Uterus (tissue), 4 donors: ENCODE measurements around the gene TBCE. TPM values are rescaled to one million over a fixed set of nuclear protein-coding genes. Genes with fewer than 3 reads are reported as not detected.

ENCODE experiments used
- DNase-seq, 2 donors: peaks; one replicate each; pipeline ENCODE4 v3.0.0-alpha.2; 2019 to 2020
- H3K27ac ChIP-seq, 2 donors: fragments of 200-600 bp; sonication (generic); 1 replicate in 1 of 2; 2 replicates in 1 of 2; pipeline ENCODE4 v1.5.1; 2016 to 2018
- H3K27me3 ChIP-seq, 2 donors: fragments of 200-600 bp; sonication (generic); one replicate each; pipeline ENCODE4 v1.5.1; 2018 to 2019; ENCODE audit warnings: control low read depth in 1 of 2
- H3K36me3 ChIP-seq, 2 donors: fragments of 200-600 bp; sonication (generic); one replicate each; pipeline ENCODE4 v1.5.1; 2019; ENCODE audit warnings: control low read depth in 1 of 2
- H3K4me1 ChIP-seq, 2 donors: fragments of 200-600 bp; sonication (generic); one replicate each; pipeline ENCODE4 v1.5.1; 2018 to 2019; ENCODE audit warnings: control low read depth in 1 of 2
- H3K4me3 ChIP-seq, 2 donors: fragments of 200-600 bp; sonication (generic); 1 replicate in 1 of 2; 2 replicates in 1 of 2; pipeline ENCODE4 v1.5.1; 2018 to 2019; ENCODE audit warnings: mild to moderate bottlenecking in 1 of 2
- H3K9me3 ChIP-seq, 2 donors: fragments of 200-600 bp; sonication (generic); one replicate each; pipeline ENCODE4 v1.5.1; 2019; ENCODE audit warnings: control low read depth in 1 of 2
- POLR2A ChIP-seq, 2 donors: fragments of 450-650 bp; IDR thresholded peaks; one replicate each; pipeline ENCODE4 v1.6.1; 2016; ENCODE audit warnings: antibody characterized with exemption in 2 of 2, mild to moderate bottlenecking in 1 of 2, moderate library complexity in 1 of 2
- intact Hi-C: fragments of 100-400 bp; cut with DNase I; formaldehyde crosslinking; loops from one replicate; pipeline ENCODE4 v1.15.1; 2023; ENCODE audit warnings: low total_unique reads
- small RNA-seq: library from RNA; depleted of rRNA; stranded (forward); fragments of <200 nt; gene quantifications from one replicate; pipeline ENCODE3, GENCODE V24; 2016
- total RNA-seq, 4 donors: library from RNA; depleted of rRNA in 3 of 4; stranded (reverse); fragments of >200 nt in 3 of 4; gene quantifications; one replicate each; pipeline versions ENCODE4 v1.1.0 to v1.2.4, GENCODE V29; 2014 to 2023
- TF ChIP-seq, protein P1 (sequence below), 4 experiments: fragments of 200-600 bp in 2 of 4; fragments of 450-650 bp in 2 of 4; sonication (generic) in 2 of 4; IDR thresholded peaks; one replicate each; pipeline ENCODE4 v1.5.1; 2016 to 2019; ENCODE audit warnings: antibody characterized with exemption in 4 of 4, mild to moderate bottlenecking in 2 of 4, moderate library complexity in 1 of 4
- donor health status: DM: yes; HTN: yes; CAD: no.

Gene TBCE
- total RNA-seq, 4 donors from 2014 or later: 9.7 to 34.5 (median 19.6) TPM

DNA sequence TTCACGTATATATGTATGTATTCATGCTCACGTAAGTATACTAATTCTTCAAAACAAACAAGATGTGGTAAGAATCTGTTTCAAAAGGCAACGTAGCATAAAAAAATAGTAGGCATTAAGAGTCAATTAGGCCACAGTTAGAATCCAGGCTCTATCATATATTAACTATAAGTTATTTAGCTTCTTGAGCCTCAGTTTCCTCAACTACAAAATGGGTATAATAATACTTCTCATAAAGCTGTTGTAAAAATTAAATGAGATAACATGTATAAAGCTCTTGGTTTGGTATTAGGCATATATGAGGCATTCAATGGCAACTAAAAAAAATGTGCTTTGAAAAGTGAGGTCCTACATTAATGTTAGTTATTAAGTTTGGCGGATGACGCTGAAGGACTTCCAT lies 127.8 kb downstream of the TBCE start:
- TF ChIP-seq POLR2A (IDR thresholded peaks at IDR 0.05): no peak
- TF ChIP-seq, protein P1, sequence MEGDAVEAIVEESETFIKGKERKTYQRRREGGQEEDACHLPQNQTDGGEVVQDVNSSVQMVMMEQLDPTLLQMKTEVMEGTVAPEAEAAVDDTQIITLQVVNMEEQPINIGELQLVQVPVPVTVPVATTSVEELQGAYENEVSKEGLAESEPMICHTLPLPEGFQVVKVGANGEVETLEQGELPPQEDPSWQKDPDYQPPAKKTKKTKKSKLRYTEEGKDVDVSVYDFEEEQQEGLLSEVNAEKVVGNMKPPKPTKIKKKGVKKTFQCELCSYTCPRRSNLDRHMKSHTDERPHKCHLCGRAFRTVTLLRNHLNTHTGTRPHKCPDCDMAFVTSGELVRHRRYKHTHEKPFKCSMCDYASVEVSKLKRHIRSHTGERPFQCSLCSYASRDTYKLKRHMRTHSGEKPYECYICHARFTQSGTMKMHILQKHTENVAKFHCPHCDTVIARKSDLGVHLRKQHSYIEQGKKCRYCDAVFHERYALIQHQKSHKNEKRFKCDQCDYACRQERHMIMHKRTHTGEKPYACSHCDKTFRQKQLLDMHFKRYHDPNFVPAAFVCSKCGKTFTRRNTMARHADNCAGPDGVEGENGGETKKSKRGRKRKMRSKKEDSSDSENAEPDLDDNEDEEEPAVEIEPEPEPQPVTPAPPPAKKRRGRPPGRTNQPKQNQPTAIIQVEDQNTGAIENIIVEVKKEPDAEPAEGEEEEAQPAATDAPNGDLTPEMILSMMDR (IDR thresholded peaks at IDR 0.05): no peak

DNA sequence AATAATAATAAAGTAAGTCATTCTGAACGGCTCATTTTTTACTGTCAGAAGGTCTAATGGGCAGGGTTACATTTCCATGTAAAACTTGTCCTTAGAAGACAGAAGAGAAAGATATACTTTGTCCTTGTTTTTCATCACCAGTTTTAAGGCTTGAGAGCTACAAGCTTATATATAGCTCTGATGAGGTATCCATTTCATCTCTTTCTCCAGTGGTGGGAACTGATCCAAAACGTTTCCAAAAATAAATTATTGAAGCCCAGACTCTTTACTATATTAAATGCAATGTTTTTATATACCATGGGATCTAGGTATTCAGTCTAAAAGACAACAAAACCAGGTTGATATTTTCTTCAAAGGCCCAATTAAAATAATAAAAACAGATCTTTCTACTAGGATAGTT lies 128.3 kb downstream of the TBCE start:
- DNase-seq: no peak
- Histone ChIP-seq H3K36me3 (no peaks in the 10 kb centered on the region), H3K27ac (no peak overlapping the region), H3K4me1 (no peaks in the 10 kb centered on the region), H3K4me3 (no peak overlapping the region), H3K27me3 (no peaks in the 10 kb centered on the region), H3K9me3 (no peaks in the 10 kb centered on the region)
- intact Hi-C loops: no loop called here
- TF ChIP-seq POLR2A (IDR thresholded peaks at IDR 0.05): no peak
- TF ChIP-seq, protein P1 (IDR thresholded peaks at IDR 0.05): no peak

More for the DNA sequence above, 127.8 kb downstream of the TBCE start:
- no peak overlapping the region for H3K4me3 ChIP-seq
- intact Hi-C loops: no loop called here
- H3K4me1 ChIP-seq: no peaks in the 10 kb centered on the region
- H3K27me3 ChIP-seq: no peaks in the 10 kb centered on the region
- no peak for DNase-seq
- H3K27ac ChIP-seq: no peak overlapping the region
- no peaks in the 10 kb centered on the region for H3K9me3 ChIP-seq
- H3K36me3 ChIP-seq: no peaks in the 10 kb centered on the region

DNA sequence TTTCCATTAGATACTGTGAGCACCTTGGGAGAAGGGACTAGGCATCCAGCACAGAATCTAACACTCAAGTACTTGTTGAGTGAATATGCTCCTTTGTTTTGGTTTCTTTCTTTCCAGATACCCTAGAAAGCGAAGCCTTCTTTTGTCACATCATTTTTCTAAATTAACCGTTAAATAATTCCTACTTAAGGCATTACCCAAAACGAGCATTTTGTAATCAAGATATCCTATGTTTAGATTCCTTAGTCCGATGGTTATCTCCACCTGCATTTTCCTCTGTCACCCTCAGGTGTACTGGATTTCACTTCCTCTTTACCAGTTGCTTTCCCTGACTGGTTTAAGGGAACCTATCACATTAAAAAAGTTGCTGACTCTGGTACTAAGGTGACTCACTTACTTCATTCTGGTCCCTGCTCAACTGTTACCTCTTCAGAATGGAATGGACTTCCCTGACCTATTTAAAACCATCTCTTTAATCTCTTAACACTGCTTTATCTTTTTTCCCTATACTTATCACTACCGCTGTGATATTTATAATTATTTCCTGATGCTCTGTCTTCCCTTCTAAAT lies 133.8 kb downstream of the TBCE start:
- no peak for DNase-seq
- Histone ChIP-seq H3K27me3 (no peaks in the 10 kb centered on the region), H3K4me1 (no peaks in the 10 kb centered on the region), H3K36me3 (no peaks in the 10 kb centered on the region), H3K4me3 (no peak overlapping the region), H3K9me3 (no peaks in the 10 kb centered on the region), H3K27ac (no peak overlapping the region)
- intact Hi-C loops: no loop called here
- TF ChIP-seq, protein P1 (IDR thresholded peaks at IDR 0.05): no peak
- TF ChIP-seq POLR2A (IDR thresholded peaks at IDR 0.05): no peak

Small RNA genes within 50 kb of the gene (small RNA-seq; reads per million reads assigned to genes)
- gene AL391994.1: not detected
- gene RPS21P1: not detected

Other genes starting within 250 kb of the TBCE start
- gene TOMM20, start 238.6 kb upstream of the TBCE start, total RNA-seq: 100 to 1,000 TPM in 2 of 4 donors, 10 to 100 TPM in 2; 72.9 to 149 (median 110) TPM
- gene RBM34, start 206.2 kb upstream of the TBCE start, total RNA-seq: 100 to 1,000 TPM in 1 of 4 donors, 10 to 100 TPM in 3; 36.7 to 107 (median 56.3) TPM
- gene ARID4B, start 39.2 kb upstream of the TBCE start, total RNA-seq: 10 to 100 TPM; 21.0 to 69.4 (median 50.4) TPM
- gene GGPS1, start 38.9 kb upstream of the TBCE start, total RNA-seq: 10 to 100 TPM in 3 of 4 donors, 1 to 10 TPM in 1; 10.0 to 40.2 (median 25.6) TPM
- gene B3GALNT2, start 137.0 kb downstream of the TBCE start, total RNA-seq: 10 to 100 TPM in 3 of 4 donors, 1 to 10 TPM in 1; 4.4 to 55.4 (median 38.6) TPM